ENCODE results near the gene MED12L.

GRCh38 chr3:151330899-151331298 lies 245.4 kb downstream of the MED12L start:
- TF ChIP-seq POLR2A (IDR thresholded peaks at IDR 0.05; ENCODE audit: low read depth) (no peak), CTCF (IDR thresholded peaks at IDR 0.05) (no peak)
